ENCODE results near the gene HOXC4. TPM values are rescaled to one million over a fixed set of nuclear protein-coding genes. Genes with fewer than 3 reads are reported as not detected.

HOXC4 gene
- total and polyA plus RNA-seq, 2 of the 4 experiments (the other 2 are of a cell fraction): under 0.01 to 0.26 TPM

GRCh38 chr12:54049108-54049507 is 4.5 kb upstream of the HOXC4 start:
- dilution Hi-C loops (cut with HindIII; ENCODE audit: low sequenced_read_pairs, unreplicated experiment) (no loop called here), intact Hi-C loops (cut with micrococcal nuclease) (no loop called here), in situ Hi-C loops (cut with MboI; ENCODE audit: low sequenced_read_pairs) (no loop called here)
- Histone ChIP-seq H3K4me1 (ENCODE audit: control insufficient read depth, insufficient read depth, low read length) (no peaks in the 10 kb centered on the region), H3K18ac (ENCODE audit: low read depth, low read length) (no peak overlapping the region), H2AFZ (replicated peaks; ENCODE audit: low read length, poor library complexity) (no peak overlapping the region), H4K5ac (ENCODE audit: low read depth, low read length) (no peak overlapping the region), H3K4me2 (ENCODE audit: low read depth, low read length) (no peak overlapping the region), H3K56ac (ENCODE audit: extremely low read depth, insufficient read depth, low read length) (no peak overlapping the region), H3K79me1 (ENCODE audit: low read depth in 1 of 2, low read length in 2 of 2) (no peaks in the 10 kb centered on the region), H3K9me1 (ENCODE audit: insufficient read depth, low read length) (no peaks in the 10 kb centered on the region), H3K27me3 (ENCODE audit: control insufficient read depth, insufficient read depth, low read length) (peaks cover 78% of the 10 kb centered on the region), H3K23ac (ENCODE audit: low read depth, low read length) (no peak overlapping the region), H2BK5ac (ENCODE audit: low read depth, low read length, poor library complexity, severe bottlenecking) (no peak overlapping the region), H3K27ac (ENCODE audit: insufficient read depth, low read length) (no peak overlapping the region), H3K9me3 (ENCODE audit: control insufficient read depth, insufficient read depth, low read length) (no peaks in the 10 kb centered on the region), H3K9ac (ENCODE audit: low read depth, low read length) (no peak overlapping the region), H3K4ac (ENCODE audit: low read depth, low read length) (no peak overlapping the region), H3K4me3 (ENCODE audit: insufficient read depth, low read depth, low read length) (no peak overlapping the region), H2AK5ac (ENCODE audit: low read depth, low read length) (no peak overlapping the region), H2BK20ac (ENCODE audit: low read depth, low read length) (no peak overlapping the region), H3K36me3 (ENCODE audit: control insufficient read depth, insufficient read depth, low read length) (no peaks in the 10 kb centered on the region), H2BK120ac (ENCODE audit: low read depth, low read length) (no peak overlapping the region), H4K8ac (ENCODE audit: low read depth in 2 of 2, low read length in 2 of 2) (no peak overlapping the region), H2AK9ac (replicated peaks; ENCODE audit: low read depth, low read length, poor library complexity) (no peak overlapping the region), H4K20me1 (ENCODE audit: insufficient read depth, low read length) (no peaks in the 10 kb centered on the region), H2BK15ac (ENCODE audit: low read depth, low read length) (no peak overlapping the region), H3K14ac (replicated peaks; ENCODE audit: low read depth, low read length) (no peak overlapping the region), H4K91ac (ENCODE audit: insufficient read depth, low read depth, low read length) (no peak overlapping the region)
- ATAC-seq (ENCODE audit: low read depth): no peak
- CTCF ChIA-PET: no interaction called here
- 85% methylated on average over 2 of the region's 6 CpGs; no CpG with 5 or more reads in 1 of the 2 experiments for WGBS, 2 experiments (ENCODE audit: extremely low coverage in 2 of 2, insufficient read length in 1 of 2)
- no TSS peak for BruUV-seq (replicated peaks)
- no peak for DNase-seq
- POLR2A ChIA-PET (ENCODE audit: unreplicated experiment): no interaction called here
- TF ChIP-seq RFX5 (IDR thresholded peaks at IDR 0.05; ENCODE audit: low read depth, low read length) (no peak), RAD21 (IDR thresholded peaks at IDR 0.05; ENCODE audit: low read length) (no peak), NFE2L2 (IDR thresholded peaks at IDR 0.05; ENCODE audit: low read depth, low read length) (no peak), RCOR1 (IDR thresholded peaks at IDR 0.05; ENCODE audit: insufficient replicate concordance, low read length) (no peak), BHLHE40 (IDR thresholded peaks at IDR 0.05; ENCODE audit: low read depth, low read length) (no peak), POLR2A (IDR thresholded peaks at IDR 0.05; ENCODE audit: low read depth, low read length) (no peak), CTCF (conservative IDR thresholded peaks at IDR 0.05; ENCODE audit: low read depth, low read length) (no peak), MAFK (IDR thresholded peaks at IDR 0.05; ENCODE audit: low read depth, low read length) (no peak), MXI1 (IDR thresholded peaks at IDR 0.05; ENCODE audit: borderline replicate concordance, low read depth, low read length) (no peak), FOS (IDR thresholded peaks at IDR 0.05; ENCODE audit: low read depth, low read length) (no peak), CEBPB (IDR thresholded peaks at IDR 0.05; ENCODE audit: low read depth, low read length) (no peak), SMC3 (IDR thresholded peaks at IDR 0.05; ENCODE audit: low read depth, low read length) (no peak), MAZ (IDR thresholded peaks at IDR 0.05; ENCODE audit: borderline replicate concordance, low read depth, low read length) (no peak), CHD1 (IDR thresholded peaks at IDR 0.05; ENCODE audit: low read depth, low read length) (no peak)
- TF ChIP-seq, protein P1, sequence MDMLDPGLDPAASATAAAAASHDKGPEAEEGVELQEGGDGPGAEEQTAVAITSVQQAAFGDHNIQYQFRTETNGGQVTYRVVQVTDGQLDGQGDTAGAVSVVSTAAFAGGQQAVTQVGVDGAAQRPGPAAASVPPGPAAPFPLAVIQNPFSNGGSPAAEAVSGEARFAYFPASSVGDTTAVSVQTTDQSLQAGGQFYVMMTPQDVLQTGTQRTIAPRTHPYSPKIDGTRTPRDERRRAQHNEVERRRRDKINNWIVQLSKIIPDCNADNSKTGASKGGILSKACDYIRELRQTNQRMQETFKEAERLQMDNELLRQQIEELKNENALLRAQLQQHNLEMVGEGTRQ (IDR thresholded peaks at IDR 0.05; ENCODE audit: low read depth, low read length): no peak
- TF ChIP-seq, protein P2, sequence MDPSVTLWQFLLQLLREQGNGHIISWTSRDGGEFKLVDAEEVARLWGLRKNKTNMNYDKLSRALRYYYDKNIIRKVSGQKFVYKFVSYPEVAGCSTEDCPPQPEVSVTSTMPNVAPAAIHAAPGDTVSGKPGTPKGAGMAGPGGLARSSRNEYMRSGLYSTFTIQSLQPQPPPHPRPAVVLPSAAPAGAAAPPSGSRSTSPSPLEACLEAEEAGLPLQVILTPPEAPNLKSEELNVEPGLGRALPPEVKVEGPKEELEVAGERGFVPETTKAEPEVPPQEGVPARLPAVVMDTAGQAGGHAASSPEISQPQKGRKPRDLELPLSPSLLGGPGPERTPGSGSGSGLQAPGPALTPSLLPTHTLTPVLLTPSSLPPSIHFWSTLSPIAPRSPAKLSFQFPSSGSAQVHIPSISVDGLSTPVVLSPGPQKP (IDR thresholded peaks at IDR 0.05; ENCODE audit: borderline replicate concordance, low read depth, low read length): no peak
